Measurements from ENCODE around the gene GRID1. TPM values are rescaled to one million over a fixed set of nuclear protein-coding genes. Genes with fewer than 3 reads are reported as not detected.

GRID1 gene
- total RNA-seq, 2 donors from 2014 or later = not detected

DNA sequence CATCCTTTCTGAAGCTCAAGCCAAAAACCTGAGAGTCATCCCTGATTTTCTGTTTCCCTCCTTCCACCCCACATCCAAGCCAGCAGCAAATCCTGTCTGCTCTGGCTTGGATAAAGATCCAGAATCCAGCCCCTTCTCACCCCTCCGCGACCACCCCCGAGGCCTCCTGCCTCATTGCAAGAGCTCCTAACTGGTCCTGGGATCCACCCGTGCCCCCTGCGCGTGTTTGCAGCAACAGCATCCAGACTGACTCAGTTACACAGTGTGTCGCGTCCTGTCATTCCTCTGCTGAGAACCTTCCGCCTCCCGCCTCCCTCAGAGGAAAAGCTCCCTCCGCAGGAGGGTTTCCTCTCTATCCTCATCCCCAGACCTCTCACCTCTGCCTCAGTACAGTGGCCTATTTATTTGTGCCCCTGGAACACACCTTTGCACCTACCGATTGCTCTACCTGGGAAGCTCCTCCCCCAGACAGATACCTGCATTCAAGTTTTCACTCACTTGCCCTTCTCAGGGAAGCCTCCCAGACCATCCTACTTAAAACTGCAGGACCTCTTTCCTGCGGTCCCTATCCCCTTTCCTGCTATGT is 21.6 kb upstream of the GRID1 start:
- Mint-ChIP-seq H3K4me3 (peak overlapping the region; percentile 35), H3K4me1 (ENCODE audit: low read depth in 2 of 2) (peaks cover 5 to 6% of the 10 kb centered on the region in 2 donors), H3K36me3 (no peaks in the 10 kb centered on the region), H3K9me3 (no peaks in the 10 kb centered on the region), H3K27ac (peak overlapping the region in 1 of 2 donors; percentile 38), H3K27me3 (peaks cover 42 to 60% of the 10 kb centered on the region in 2 donors)
- ATAC-seq (no peak), DNase-seq (ENCODE audit: low spot score) (no peak)

DNA sequence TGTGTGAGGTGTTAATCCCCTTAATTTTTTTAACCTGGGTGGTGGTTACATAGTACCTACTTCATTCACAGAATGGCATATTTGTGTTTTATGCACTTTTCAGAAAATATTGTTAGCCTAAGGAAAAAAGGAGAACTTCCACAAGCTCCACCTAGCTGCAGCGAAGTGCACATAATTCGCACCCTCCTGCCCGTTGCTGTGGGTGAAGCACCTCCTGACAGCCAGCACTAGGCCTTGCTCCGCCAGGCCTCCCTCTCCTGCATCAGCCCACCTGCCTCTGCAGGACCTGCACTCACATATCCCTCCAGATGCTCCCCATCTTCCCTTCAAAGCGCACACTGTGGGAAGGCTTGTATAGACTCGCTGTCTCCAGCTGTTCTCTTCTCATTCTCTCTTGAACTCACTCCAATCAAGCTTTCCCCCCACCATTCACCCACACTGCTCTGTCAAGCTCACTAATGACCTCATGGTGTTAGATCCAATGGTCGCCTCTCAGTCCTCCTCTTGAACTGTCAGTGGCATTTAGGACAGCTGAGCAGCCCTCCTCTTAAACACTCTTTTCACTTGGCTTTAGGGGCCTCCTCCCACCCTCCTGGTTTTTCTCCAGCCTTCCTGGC is 20.7 kb upstream of the GRID1 start:
- no peak overlapping the region for H3K4me3 Mint-ChIP-seq
- H3K27ac Mint-ChIP-seq = no peak overlapping the region
- H3K27me3 Mint-ChIP-seq = peaks cover 40 to 61% of the 10 kb centered on the region in 2 donors
- H3K9me3 Mint-ChIP-seq = no peaks in the 10 kb centered on the region
- peaks cover 5 to 6% of the 10 kb centered on the region in 2 donors for H3K4me1 Mint-ChIP-seq (ENCODE audit: low read depth in 2 of 2)
- H3K36me3 Mint-ChIP-seq = no peaks in the 10 kb centered on the region
- no peak for ATAC-seq
- DNase-seq (ENCODE audit: low spot score) = no peak

DNA sequence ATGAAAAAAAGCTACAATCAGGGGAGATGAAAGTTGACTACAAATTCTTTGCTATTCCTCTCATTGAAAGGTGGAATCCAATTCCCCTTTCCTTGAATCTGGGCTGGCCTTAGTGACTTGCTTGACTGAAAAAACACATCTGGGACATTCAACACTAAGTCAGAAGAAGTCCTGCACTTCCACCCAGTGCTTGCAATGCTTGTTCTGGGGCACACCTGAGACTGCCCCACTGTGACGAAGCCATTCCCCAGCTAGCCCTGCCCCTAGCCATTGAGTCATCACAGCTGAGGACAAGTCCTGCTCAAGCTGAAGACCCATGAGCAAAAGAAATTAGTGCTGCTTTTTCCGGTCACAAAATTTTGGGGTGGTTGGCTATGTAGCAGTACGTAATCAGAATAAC is 19.2 kb upstream of the GRID1 start:
- peaks cover 42 to 67% of the 10 kb centered on the region in 2 donors for H3K27me3 Mint-ChIP-seq
- no peaks in the 10 kb centered on the region for H3K36me3 Mint-ChIP-seq
- peaks cover 5 to 6% of the 10 kb centered on the region in 2 donors for H3K4me1 Mint-ChIP-seq (ENCODE audit: low read depth in 2 of 2)
- ATAC-seq (no peak), DNase-seq (ENCODE audit: low spot score) (no peak)
- H3K4me3 Mint-ChIP-seq = no peak overlapping the region
- no peaks in the 10 kb centered on the region for H3K9me3 Mint-ChIP-seq
- no peak overlapping the region for H3K27ac Mint-ChIP-seq

DNA sequence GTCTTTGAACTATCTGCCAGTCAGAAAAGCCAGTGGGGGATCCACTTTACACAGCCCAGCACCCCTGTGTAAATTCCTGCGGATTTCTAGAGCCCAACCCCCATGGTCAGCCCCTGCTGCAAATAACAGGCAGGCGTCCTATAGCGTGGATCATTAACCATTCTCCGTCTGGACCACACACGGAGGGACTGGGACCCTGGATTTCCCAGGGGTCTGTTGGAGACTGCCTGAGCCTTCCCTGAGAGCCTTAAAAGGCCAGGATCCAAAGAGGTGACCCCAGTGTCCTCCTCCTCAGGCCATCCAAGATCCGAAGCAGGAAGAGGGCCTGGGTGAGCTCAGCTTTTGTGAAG is 11.2 kb upstream of the GRID1 start:
- H3K27ac Mint-ChIP-seq = no peak overlapping the region
- no peaks in the 10 kb centered on the region for H3K36me3 Mint-ChIP-seq
- H3K27me3 Mint-ChIP-seq = peaks cover 20 to 50% of the 10 kb centered on the region in 2 donors
- no peak for ATAC-seq
- H3K4me3 Mint-ChIP-seq = no peak overlapping the region
- H3K4me1 Mint-ChIP-seq (ENCODE audit: low read depth in 2 of 2) = no peaks in the 10 kb centered on the region
- DNase-seq (ENCODE audit: low spot score) = no peak
- H3K9me3 Mint-ChIP-seq = no peaks in the 10 kb centered on the region

DNA sequence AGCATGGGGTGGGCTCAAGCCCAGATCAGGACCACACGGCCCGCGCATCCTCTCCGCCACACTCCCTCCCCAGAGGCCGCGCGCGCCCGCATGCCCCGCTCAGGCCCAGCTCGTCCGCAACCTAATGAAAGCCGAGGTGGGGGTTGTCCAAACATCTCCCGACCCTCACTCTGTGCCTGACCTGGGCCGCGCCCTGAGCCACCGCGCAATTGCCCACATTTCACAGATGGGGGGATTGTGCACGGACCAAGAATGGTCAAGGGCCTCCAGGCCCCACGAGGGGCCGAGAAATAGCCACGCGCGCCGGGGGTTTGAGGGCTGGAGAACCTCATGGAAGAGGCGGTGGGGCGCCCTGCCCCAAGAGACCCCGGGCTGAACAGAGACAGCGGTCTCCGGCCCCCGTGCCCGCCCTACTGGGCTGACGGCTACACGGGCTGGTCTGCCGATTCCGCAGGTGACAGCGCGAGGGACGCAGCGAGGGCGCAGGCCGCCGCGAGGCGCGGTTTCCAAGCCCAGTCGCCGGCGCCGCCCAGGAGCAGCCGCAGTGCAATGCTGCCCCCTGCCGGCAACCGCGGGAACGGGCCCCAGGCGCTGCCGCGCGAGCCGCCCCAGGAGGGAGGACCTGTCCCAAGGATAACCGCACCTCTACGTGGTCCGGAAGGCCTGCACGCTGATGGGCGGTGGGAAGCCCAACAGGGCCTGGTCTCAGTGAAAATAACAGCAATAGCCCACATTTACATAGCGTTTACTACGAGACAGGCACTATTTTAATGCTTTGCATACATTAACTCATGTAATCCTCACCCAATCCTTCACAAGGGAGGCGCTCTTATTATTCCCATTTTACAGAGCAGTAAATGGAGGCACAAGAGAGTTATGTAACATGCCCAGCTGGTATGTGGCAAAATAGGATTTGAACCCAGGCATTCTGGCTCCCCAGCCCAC is 10.5 kb upstream of the GRID1 start:
- Mint-ChIP-seq H3K27ac (no peak overlapping the region), H3K9me3 (no peaks in the 10 kb centered on the region), H3K36me3 (no peaks in the 10 kb centered on the region), H3K4me3 (no peak overlapping the region), H3K27me3 (peaks cover 20 to 48% of the 10 kb centered on the region in 2 donors), H3K4me1 (ENCODE audit: low read depth in 2 of 2) (no peaks in the 10 kb centered on the region)
- ATAC-seq (peak; percentile 89 to 92), DNase-seq (ENCODE audit: low spot score) (peak; percentile 80)

GRCh38 chr10:86376403-86376802 is 9.8 kb upstream of the GRID1 start:
- H3K27ac Mint-ChIP-seq = no peak overlapping the region
- H3K9me3 Mint-ChIP-seq = no peaks in the 10 kb centered on the region
- no peak for DNase-seq (ENCODE audit: low spot score)
- H3K4me3 Mint-ChIP-seq = no peak overlapping the region
- peaks cover 18 to 40% of the 10 kb centered on the region in 2 donors for H3K27me3 Mint-ChIP-seq
- H3K4me1 Mint-ChIP-seq (ENCODE audit: low read depth in 2 of 2) = no peaks in the 10 kb centered on the region
- no peak for ATAC-seq
- H3K36me3 Mint-ChIP-seq = no peaks in the 10 kb centered on the region

DNA sequence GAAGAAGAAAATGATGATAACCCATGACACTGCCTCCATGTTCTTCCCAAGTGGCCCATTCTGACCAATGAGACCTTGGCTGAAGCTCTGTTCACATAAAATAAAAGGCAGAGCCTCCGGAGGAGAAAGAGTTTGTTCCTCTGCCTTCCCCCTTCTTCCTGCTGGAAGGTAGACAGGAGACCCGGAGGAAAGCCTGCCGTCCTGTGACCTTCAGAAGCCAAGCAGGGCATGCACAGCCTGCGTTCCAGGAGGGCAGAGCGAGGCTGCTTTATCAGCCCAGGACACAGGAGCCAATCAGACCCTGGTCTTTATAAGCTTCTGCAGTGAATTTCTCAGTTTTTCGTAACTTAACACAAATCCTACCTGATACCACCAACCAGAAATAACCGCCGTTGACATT is 8.6 kb upstream of the GRID1 start:
- no peak for ATAC-seq
- Mint-ChIP-seq H3K27me3 (peaks cover 19 to 43% of the 10 kb centered on the region in 2 donors), H3K9me3 (no peaks in the 10 kb centered on the region), H3K4me3 (no peak overlapping the region), H3K4me1 (ENCODE audit: low read depth in 2 of 2) (no peaks in the 10 kb centered on the region), H3K36me3 (no peaks in the 10 kb centered on the region), H3K27ac (no peak overlapping the region)
- no peak for DNase-seq (ENCODE audit: low spot score)

DNA sequence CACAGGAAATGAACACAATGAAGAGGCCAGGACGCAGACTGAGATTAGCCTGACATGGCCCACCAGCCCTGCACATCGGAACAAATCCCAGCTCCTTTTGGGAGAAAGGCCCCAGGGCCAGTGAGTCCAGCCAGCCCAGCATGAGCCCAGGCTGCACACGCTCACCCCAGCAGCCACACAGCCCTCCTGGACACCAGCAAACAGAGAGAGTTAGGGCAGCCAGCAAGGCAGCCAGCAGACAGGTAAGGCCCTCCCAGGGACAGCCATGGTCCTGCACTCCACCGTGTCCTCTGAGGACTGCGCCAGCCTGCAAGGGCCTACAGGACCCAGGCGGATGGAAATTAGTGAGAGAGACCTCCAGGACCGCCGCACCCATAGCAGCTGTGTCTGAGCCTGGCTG is 8.1 kb upstream of the GRID1 start:
- H3K4me3 Mint-ChIP-seq = no peak overlapping the region
- ATAC-seq = no peak
- H3K27me3 Mint-ChIP-seq = peaks cover 24 to 43% of the 10 kb centered on the region in 2 donors
- H3K36me3 Mint-ChIP-seq = no peaks in the 10 kb centered on the region
- no peak overlapping the region for H3K27ac Mint-ChIP-seq
- DNase-seq (ENCODE audit: low spot score) = no peak
- no peaks in the 10 kb centered on the region for H3K4me1 Mint-ChIP-seq (ENCODE audit: low read depth in 2 of 2)
- H3K9me3 Mint-ChIP-seq = no peaks in the 10 kb centered on the region

GRCh38 chr10:86373828-86374227 is 7.2 kb upstream of the GRID1 start:
- Mint-ChIP-seq H3K36me3 (no peaks in the 10 kb centered on the region), H3K4me1 (ENCODE audit: low read depth in 2 of 2) (no peaks in the 10 kb centered on the region), H3K27ac (no peak overlapping the region), H3K9me3 (no peaks in the 10 kb centered on the region), H3K4me3 (no peak overlapping the region), H3K27me3 (peaks cover 31 to 42% of the 10 kb centered on the region in 2 donors)
- no peak for DNase-seq (ENCODE audit: low spot score)
- no peak for ATAC-seq

- Mint-ChIP-seq H3K27me3 (peaks cover 37 to 43% of the 10 kb centered on the region in 2 donors), H3K9me3 (no peaks in the 10 kb centered on the region), H3K27ac (no peak overlapping the region), H3K4me1 (ENCODE audit: low read depth in 2 of 2) (no peaks in the 10 kb centered on the region), H3K36me3 (no peaks in the 10 kb centered on the region), H3K4me3 (no peak overlapping the region)
- no peak for DNase-seq (ENCODE audit: low spot score)
- no peak for ATAC-seq
Measured at GRCh38 chr10:86373251-86373650, 6.7 kb upstream of the GRID1 start.

- Mint-ChIP-seq H3K36me3 (no peaks in the 10 kb centered on the region), H3K4me1 (ENCODE audit: low read depth in 2 of 2) (no peaks in the 10 kb centered on the region), H3K4me3 (no peak overlapping the region), H3K9me3 (no peaks in the 10 kb centered on the region), H3K27me3 (peaks cover 41 to 47% of the 10 kb centered on the region in 2 donors), H3K27ac (no peak overlapping the region)
- ATAC-seq (no peak), DNase-seq (ENCODE audit: low spot score) (no peak)
Measured at GRCh38 chr10:86372784-86373239, 6.2 kb upstream of the GRID1 start.

GRCh38 chr10:86372119-86372783 is 5.7 kb upstream of the GRID1 start:
- Mint-ChIP-seq H3K27me3 (peaks cover 43 to 50% of the 10 kb centered on the region in 2 donors), H3K36me3 (no peaks in the 10 kb centered on the region)

GRCh38 chr10:86371691-86372090 is 5.1 kb upstream of the GRID1 start:
- peaks cover 43 to 50% of the 10 kb centered on the region in 2 donors for H3K27me3 Mint-ChIP-seq
- H3K36me3 Mint-ChIP-seq = no peaks in the 10 kb centered on the region
- DNase-seq (ENCODE audit: low spot score) = no peak

More at GRCh38 chr10:86372119-86372783, 5.7 kb upstream of the GRID1 start:
- ATAC-seq = no peak
- Mint-ChIP-seq H3K4me3 (no peak overlapping the region), H3K27ac (no peak overlapping the region), H3K4me1 (ENCODE audit: low read depth in 2 of 2) (no peaks in the 10 kb centered on the region), H3K9me3 (no peaks in the 10 kb centered on the region)
- no peak for DNase-seq (ENCODE audit: low spot score)

More at GRCh38 chr10:86371691-86372090, 5.1 kb upstream of the GRID1 start:
- no peaks in the 10 kb centered on the region for H3K4me1 Mint-ChIP-seq (ENCODE audit: low read depth in 2 of 2)
- no peak overlapping the region for H3K27ac Mint-ChIP-seq
- no peaks in the 10 kb centered on the region for H3K9me3 Mint-ChIP-seq
- H3K4me3 Mint-ChIP-seq = no peak overlapping the region
- no peak for ATAC-seq
